ENCODE data around the gene P2RX7.

Gene P2RX7

GRCh38 chr12:121175383-121176119, 42.9 kb downstream of the P2RX7 start:
- Histone ChIP-seq H3K9me3 (ENCODE audit: insufficient read depth, low read length) (no peaks in the 10 kb centered on the region), H3K27me3 (ENCODE audit: low read length) (no peaks in the 10 kb centered on the region), H3K4me2 (ENCODE audit: low read depth, low read length, poor library complexity, severe bottlenecking) (no peak overlapping the region), H3F3A (ENCODE audit: insufficient read depth) (no peaks in the 10 kb centered on the region), H3K9me2 (replicated peaks; ENCODE audit: insufficient read depth, low read length) (no peaks in the 10 kb centered on the region), H3K27ac (ENCODE audit: low read depth, low read length) (no peak overlapping the region), H4K20me1 (ENCODE audit: low read depth, low read length) (no peaks in the 10 kb centered on the region), H3K79me2 (ENCODE audit: insufficient read depth, low read length) (no peaks in the 10 kb centered on the region), H3K36me3 (ENCODE audit: low read length) (no peaks in the 10 kb centered on the region), H2AFZ (ENCODE audit: low read depth, low read length, severe bottlenecking) (no peak overlapping the region), H3K4me3 (ENCODE audit: insufficient read depth, low read length, poor library complexity, severe bottlenecking) (no peak overlapping the region), H3K9ac (ENCODE audit: low read length) (no peak overlapping the region)
- TF ChIP-seq CTCF (IDR thresholded peaks at IDR 0.05; ENCODE audit: insufficient read depth, low read length, poor library complexity, severe bottlenecking), result no peak
- no peak for TF ChIP-seq EZH2phosphoT487 (conservative IDR thresholded peaks at IDR 0.05; ENCODE audit: low read length)

GRCh38 chr12:121176826-121177529, 44.3 kb downstream of the P2RX7 start:
- H3K9me3 ChIP-seq (ENCODE audit: insufficient read depth, low read length), result no peaks in the 10 kb centered on the region

GRCh38 chr12:121181181-121181580, 48.5 kb downstream of the P2RX7 start:
- H2AFZ ChIP-seq (ENCODE audit: low read depth, low read length, severe bottlenecking), result no peak overlapping the region
- H3F3A ChIP-seq (ENCODE audit: insufficient read depth), result no peaks in the 10 kb centered on the region
- H3K4me2 ChIP-seq (ENCODE audit: low read depth, low read length, poor library complexity, severe bottlenecking), result no peak overlapping the region
- H3K27ac ChIP-seq (ENCODE audit: low read depth, low read length), result no peak overlapping the region
- H3K9ac ChIP-seq (ENCODE audit: low read length), result no peak overlapping the region
- H4K20me1 ChIP-seq (ENCODE audit: low read depth, low read length), result no peaks in the 10 kb centered on the region
- H3K9me3 ChIP-seq (ENCODE audit: insufficient read depth, low read length), result no peaks in the 10 kb centered on the region
- H3K9me2 ChIP-seq (replicated peaks; ENCODE audit: insufficient read depth, low read length), result no peaks in the 10 kb centered on the region
- H3K36me3 ChIP-seq (ENCODE audit: low read length), result no peaks in the 10 kb centered on the region
- H3K4me3 ChIP-seq (ENCODE audit: insufficient read depth, low read length, poor library complexity, severe bottlenecking), result no peak overlapping the region
- H3K27me3 ChIP-seq (ENCODE audit: low read length), result no peaks in the 10 kb centered on the region
- no peaks in the 10 kb centered on the region for H3K79me2 ChIP-seq (ENCODE audit: insufficient read depth, low read length)
- TF ChIP-seq EZH2phosphoT487 (conservative IDR thresholded peaks at IDR 0.05; ENCODE audit: low read length), result no peak
- no peak for TF ChIP-seq CTCF (IDR thresholded peaks at IDR 0.05; ENCODE audit: insufficient read depth, low read length, poor library complexity, severe bottlenecking)

More at GRCh38 chr12:121176826-121177529, 44.3 kb downstream of the P2RX7 start:
- Histone ChIP-seq H3K27ac (ENCODE audit: low read depth, low read length) (no peak overlapping the region), H3K9me2 (replicated peaks; ENCODE audit: insufficient read depth, low read length) (no peaks in the 10 kb centered on the region), H3K4me3 (ENCODE audit: insufficient read depth, low read length, poor library complexity, severe bottlenecking) (no peak overlapping the region), H3K27me3 (ENCODE audit: low read length) (no peaks in the 10 kb centered on the region), H4K20me1 (ENCODE audit: low read depth, low read length) (no peaks in the 10 kb centered on the region), H3K4me2 (ENCODE audit: low read depth, low read length, poor library complexity, severe bottlenecking) (no peak overlapping the region), H3K79me2 (ENCODE audit: insufficient read depth, low read length) (no peaks in the 10 kb centered on the region), H2AFZ (ENCODE audit: low read depth, low read length, severe bottlenecking) (no peak overlapping the region), H3F3A (ENCODE audit: insufficient read depth) (no peaks in the 10 kb centered on the region), H3K9ac (ENCODE audit: low read length) (no peak overlapping the region), H3K36me3 (ENCODE audit: low read length) (no peaks in the 10 kb centered on the region)
- TF ChIP-seq EZH2phosphoT487 (conservative IDR thresholded peaks at IDR 0.05; ENCODE audit: low read length), result no peak
- no peak for TF ChIP-seq CTCF (IDR thresholded peaks at IDR 0.05; ENCODE audit: insufficient read depth, low read length, poor library complexity, severe bottlenecking)
